AG20443 (cell line): ENCODE results near the gene MAP3K3.

Experiments used
- DNase-seq: peaks from one replicate; pipeline ENCODE4 v3.0.0; 2012; ENCODE audit warnings: low spot score, mixed read lengths

Gene MAP3K3

GRCh38 chr17:63652106-63652505, 29.9 kb downstream of the MAP3K3 start:
- no peak for DNase-seq

DNA sequence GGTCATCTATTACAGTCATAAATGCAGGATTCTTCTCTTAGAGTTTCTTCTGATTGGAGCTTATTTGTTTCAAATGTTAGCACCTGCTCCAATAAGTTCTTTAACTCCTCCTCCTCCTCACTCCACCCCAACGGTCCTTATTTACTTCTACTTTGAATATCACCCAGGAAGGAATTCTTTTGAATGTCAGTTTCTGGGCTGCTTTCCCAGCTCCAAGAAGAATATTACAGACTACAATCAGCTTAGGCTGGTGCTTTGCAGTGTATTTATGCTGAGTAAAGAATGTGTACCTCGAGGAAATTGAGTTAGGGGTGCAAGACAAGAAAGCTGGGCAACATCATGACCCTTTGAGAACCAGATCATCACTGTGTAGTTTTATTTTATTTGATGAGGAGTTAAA, 30.8 kb downstream of the MAP3K3 start:
- no peak for DNase-seq

DNA sequence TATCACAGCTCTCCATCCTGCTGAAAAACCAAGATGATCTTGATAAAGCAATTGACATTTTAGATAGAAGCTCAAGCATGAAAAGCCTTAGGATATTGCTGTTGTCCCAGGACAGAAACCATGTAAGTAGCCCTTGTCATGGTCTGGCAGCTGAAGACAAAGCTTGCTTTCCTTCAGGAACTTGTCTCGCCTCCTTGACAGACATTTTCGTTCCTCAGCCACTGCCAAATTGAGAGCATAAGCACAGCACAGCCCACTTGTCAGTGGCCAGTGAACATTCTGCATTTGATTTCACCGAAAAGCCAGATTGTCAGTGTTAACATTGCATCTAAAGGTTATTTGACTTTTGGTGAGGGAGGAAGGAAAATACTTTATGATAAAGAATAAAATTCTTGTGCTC, 35.6 kb downstream of the MAP3K3 start:
- DNase-seq: no peak

DNA sequence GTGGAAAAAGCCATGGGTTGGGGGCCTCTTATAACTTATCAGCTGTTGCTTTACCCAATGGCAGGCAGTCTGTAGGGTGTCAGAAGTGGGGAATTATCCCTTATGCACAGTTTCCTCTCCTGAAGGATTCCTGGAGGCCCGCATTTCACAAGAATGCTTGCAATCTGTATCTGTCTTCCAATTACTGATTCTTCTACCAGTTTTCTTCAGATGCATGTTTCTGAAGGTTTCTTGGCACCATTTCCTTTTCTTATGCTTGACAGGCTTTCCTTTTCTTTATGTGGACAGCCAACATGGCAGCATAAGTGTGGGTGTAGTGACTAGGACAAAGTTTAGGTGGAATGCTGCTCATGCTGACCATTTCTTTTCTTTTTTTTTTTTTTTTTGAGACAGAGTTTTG, 36.1 kb downstream of the MAP3K3 start:
- no peak for DNase-seq

- DNase-seq: no peak
Observed at GRCh38 chr17:63659850-63660249, 37.6 kb downstream of the MAP3K3 start.

- DNase-seq: no peak
Observed at GRCh38 chr17:63665527-63666214, 43.5 kb downstream of the MAP3K3 start.

- no peak for DNase-seq
Observed at GRCh38 chr17:63672856-63673255, 50.6 kb downstream of the MAP3K3 start.

DNA sequence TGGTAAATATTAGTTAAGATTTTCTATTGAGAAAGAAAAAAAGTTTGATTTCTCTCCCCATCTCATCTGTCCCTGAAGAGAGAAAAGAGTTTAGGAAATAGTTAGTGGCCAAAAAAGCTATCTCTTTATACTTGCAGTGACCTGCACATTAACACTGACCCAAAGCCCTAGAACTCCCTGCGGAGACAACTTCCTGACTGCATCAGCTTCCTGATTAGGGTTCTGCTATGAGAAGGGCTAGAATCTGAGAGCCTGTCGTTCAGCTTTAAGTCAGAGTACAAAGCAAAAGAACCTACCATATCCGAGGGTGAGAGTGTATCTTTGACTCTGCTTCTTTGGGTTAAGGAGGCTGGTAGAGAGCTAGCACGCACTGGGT, 53.0 kb downstream of the MAP3K3 start:
- DNase-seq: no peak

- peak; percentile 84 for DNase-seq
Observed at GRCh38 chr17:63675607-63676546, 53.7 kb downstream of the MAP3K3 start.

- no peak for DNase-seq
Observed at GRCh38 chr17:63676584-63676983, 54.4 kb downstream of the MAP3K3 start.

DNA sequence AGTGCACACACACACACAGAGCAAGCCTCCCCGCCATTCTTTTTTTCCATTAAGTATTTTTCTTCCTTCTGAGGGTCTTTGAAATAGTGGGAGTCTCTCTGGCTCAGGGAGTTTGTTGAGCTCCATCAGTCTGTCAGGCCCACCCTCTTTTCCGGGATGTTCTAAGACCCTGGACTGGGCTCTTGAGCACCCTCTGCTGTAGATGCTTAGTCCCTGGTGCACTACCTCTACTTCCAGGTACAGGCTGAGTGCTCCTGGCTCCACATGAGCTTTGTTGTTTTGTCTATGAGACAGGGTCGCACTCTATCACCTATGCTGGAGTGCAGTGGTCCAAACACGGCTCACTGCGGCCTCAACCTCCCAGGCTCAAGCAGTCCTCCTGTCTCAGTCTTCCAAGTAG, 57.0 kb downstream of the MAP3K3 start:
- no peak for DNase-seq

DNA sequence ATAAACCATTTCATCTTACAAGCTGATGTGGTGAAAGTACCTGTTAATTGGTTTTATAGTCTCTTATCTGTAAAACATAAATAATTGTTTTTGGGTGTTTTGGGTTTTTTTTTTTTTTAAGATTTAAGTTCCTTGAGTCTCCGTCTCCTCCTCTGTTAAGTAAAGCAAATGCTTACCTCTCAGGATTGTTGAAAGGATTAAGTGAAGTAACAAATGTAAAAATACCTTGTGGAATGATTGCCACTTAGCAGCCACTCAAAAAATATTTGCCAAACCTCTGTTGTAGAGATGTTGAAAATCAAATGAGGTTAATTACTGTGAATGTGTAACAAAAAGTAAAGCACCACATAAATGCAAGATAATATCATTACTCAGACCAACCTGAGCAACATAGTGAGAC, 58.5 kb downstream of the MAP3K3 start:
- DNase-seq: no peak

DNA sequence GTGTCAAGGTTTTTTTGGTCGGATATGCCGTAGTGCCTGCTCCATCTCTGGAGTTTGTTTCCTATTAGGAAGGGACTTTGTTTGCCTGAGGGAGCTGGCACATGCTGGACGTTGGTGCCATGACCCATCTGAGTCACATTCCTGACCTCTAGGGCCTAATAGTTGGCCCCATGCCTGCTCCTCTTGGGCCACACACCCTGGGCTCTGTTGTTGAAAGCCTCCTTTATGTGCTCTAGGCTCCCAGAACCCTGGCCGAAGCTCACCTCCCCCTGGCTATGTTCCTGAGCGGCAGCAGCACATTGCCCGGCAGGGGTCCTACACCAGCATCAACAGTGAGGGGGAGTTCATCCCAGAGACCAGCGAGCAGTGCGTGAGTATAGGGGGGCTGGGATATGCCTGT, 59.3 kb downstream of the MAP3K3 start:
- no peak for DNase-seq

- DNase-seq: no peak
Observed at GRCh38 chr17:63682441-63682840, 60.2 kb downstream of the MAP3K3 start.

GRCh38 chr17:63682981-63683380, 60.8 kb downstream of the MAP3K3 start:
- no peak for DNase-seq

DNA sequence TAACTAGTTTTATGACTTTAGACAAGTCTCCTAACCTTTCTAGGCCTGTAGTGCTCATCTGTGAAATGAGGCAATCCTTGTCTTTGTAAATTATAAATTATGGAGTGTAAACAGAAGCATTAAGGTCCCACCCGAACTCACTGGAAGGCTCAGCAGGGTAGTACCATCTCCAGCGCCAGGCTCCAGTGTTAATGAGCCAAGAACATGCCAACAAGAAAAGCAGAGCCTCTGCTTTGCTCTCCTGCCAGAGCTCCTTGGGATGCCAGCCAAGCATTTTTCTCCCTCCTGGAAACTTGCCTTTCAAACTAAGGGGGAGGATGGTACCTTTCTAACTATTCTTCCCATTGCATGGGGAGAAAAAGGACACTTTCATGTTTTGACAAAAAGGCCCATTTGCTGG, 62.8 kb downstream of the MAP3K3 start:
- no peak for DNase-seq

- DNase-seq: no peak
Observed at GRCh38 chr17:63685578-63685977, 63.4 kb downstream of the MAP3K3 start.

GRCh38 chr17:63686138-63686685, 64.0 kb downstream of the MAP3K3 start:
- no peak for DNase-seq

- DNase-seq: no peak
Observed at GRCh38 chr17:63688396-63689020, 66.3 kb downstream of the MAP3K3 start.

- DNase-seq: no peak
Observed at GRCh38 chr17:63689479-63689878, 67.3 kb downstream of the MAP3K3 start.

- DNase-seq: no peak
Observed at GRCh38 chr17:63692195-63692816, 70.1 kb downstream of the MAP3K3 start.

DNA sequence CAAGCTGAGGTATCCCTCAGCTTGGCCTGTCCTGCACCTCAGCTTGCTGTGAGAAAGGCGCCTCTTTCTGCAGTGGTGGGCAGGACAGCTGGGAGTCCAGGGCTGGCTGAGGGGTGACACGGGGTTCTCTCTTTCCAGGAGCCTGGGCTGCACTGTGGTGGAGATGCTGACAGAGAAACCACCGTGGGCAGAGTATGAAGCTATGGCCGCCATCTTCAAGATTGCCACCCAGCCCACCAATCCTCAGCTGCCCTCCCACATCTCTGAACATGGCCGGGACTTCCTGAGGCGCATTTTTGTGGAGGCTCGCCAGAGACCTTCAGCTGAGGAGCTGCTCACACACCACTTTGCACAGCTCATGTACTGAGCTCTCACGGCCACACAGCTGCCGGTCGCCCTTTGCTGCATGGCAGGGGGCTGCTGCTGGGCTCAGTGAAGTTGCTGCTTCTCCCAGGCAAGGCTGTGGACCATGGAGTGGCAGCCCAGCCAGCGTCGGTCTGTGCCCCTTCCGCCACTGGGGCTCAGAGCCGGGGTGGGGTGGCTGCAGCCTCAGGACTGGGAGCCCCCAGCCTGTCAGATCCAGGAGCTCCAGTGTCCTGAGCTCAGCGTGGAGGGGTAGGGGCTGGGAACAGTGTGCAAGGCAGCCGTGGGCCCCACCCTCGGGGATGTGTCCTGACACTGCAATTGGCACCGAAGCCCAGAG, 71.3 kb downstream of the MAP3K3 start:
- no peak for DNase-seq
